Activated naive CD4-positive, alpha-beta T cell treated with anti-CD3 and anti-CD28 coated beads for 36 hours (primary cell): ENCODE measurements around the gene SOX5. TPM values are rescaled to one million over a fixed set of nuclear protein-coding genes. Genes with fewer than 3 reads are reported as not detected.
"Not testable (repeated sequence)": the region's sequence is repeated elsewhere in the genome, so short reads cannot be mapped to it uniquely, and the experiment has no call there.

Source experiments
- CTCF ChIA-PET: fragments of 350-600 bp; sonication (Branson Sonifier 250); formaldehyde crosslinking; loops from one replicate; lab custom pipeline; 2021; ENCODE audit warnings: antibody characterized with exemption; lab: Charles Lee
- DNase-seq: peaks from one replicate; pipeline ENCODE4 v3.0.0-alpha.2; 2020
- H3K27ac Mint-ChIP-seq: one replicate; pipeline ENCODE4 v1.8.0; 2021; ENCODE audit warnings: mild to moderate bottlenecking, mixed read lengths
- H3K27me3 Mint-ChIP-seq: one replicate; pipeline ENCODE4 v1.8.0; 2021; ENCODE audit warnings: low read depth, mixed read lengths
- H3K36me3 Mint-ChIP-seq: one replicate; pipeline ENCODE4 v1.8.0; 2021; ENCODE audit warnings: low read depth, mixed read lengths
- H3K4me1 Mint-ChIP-seq: one replicate; pipeline ENCODE4 v1.8.0; 2021; ENCODE audit warnings: low read depth, mixed read lengths
- H3K4me3 Mint-ChIP-seq: one replicate; pipeline ENCODE4 v1.8.0; 2021; ENCODE audit warnings: mild to moderate bottlenecking, moderate library complexity, mixed read lengths
- H3K9me3 Mint-ChIP-seq: one replicate; pipeline ENCODE4 v1.8.0; 2021; ENCODE audit warnings: mixed read lengths
- intact Hi-C: fragments of 100-400 bp; cut with micrococcal nuclease; formaldehyde crosslinking; loops from one replicate; pipeline ENCODE4 v1.15.1; 2023
- total RNA-seq, 2 experiments: library from RNA; stranded (reverse); gene quantifications; one replicate each; pipeline ENCODE4 v1.2.3, GENCODE V29; 2021

Gene SOX5
- total RNA-seq, 2 experiments from 2014 or later = 0.41 TPM; not detected in 1

DNA sequence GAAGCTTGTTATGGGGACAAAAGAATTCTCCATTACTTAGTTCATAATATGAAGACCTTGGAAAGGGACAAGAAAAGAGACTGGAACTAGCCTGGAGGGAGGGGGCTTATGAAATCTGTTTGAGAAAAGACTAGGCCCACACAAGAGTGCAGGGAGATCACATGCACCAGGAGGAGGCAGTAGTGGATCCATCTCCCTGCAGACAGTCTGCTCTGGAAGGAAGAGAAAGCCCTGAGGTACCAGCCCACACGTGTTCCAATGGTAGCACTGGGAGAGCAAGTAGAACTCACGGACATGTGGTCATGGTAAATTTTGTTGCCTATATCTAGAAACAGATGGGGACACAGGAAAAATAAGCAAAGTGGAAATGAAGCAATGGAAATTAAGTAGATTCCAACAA lies 445.4 kb downstream of the SOX5 start:
- H3K27me3 Mint-ChIP-seq = no peaks in the 10 kb centered on the region
- H3K36me3 Mint-ChIP-seq = no peaks in the 10 kb centered on the region
- H3K27ac Mint-ChIP-seq = no peak overlapping the region
- no peaks in the 10 kb centered on the region for H3K9me3 Mint-ChIP-seq
- no peak overlapping the region for H3K4me3 Mint-ChIP-seq
- no peak for DNase-seq
- CTCF ChIA-PET = no interaction called here
- H3K4me1 Mint-ChIP-seq = no peaks in the 10 kb centered on the region
- intact Hi-C loops = no loop called here

DNA sequence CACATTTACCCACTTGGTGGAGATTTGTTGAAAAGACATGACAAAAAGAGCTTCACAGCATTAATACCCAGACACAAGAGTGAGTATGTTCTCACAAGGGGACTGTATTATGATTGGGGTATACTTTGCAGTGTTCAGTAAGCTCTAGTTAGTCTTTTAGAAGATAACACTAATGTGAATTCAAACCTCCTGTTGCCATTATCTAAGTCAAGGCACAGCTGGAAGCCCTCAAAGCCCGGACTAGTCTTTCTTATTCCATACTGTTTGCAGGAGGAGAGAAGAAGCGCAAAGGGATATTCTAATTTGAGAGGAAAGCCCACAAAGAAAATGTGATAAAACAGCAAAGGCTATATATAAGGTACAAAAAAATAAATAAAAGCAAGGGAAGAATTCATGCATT lies 445.9 kb downstream of the SOX5 start:
- intact Hi-C loops = no loop called here

DNA sequence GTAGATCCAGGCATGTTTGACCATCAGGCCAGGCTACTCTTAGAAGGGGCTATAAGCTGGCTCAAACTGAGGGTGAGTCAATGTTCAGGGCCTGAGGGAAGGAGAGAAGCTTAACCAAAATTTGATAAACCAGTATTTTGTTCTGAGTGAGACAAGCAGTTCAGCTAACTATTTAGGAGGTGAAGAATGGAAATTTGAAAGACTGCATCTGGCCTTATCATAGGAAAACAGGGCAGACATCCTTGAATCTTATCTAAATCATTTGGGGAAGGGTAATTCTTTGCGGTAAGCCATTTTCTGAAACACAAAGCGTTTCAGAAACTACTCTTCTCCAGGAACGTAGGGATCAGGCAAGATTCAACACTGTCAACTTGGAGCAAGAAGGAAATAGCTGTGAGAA lies 447.2 kb downstream of the SOX5 start:
- CTCF ChIA-PET = no interaction called here
- Mint-ChIP-seq H3K27me3 (no peaks in the 10 kb centered on the region), H3K36me3 (no peaks in the 10 kb centered on the region), H3K4me3 (no peak overlapping the region), H3K4me1 (no peaks in the 10 kb centered on the region), H3K27ac (no peak overlapping the region), H3K9me3 (no peaks in the 10 kb centered on the region)
- no peak for DNase-seq
- intact Hi-C loops = no loop called here

More for the DNA sequence above, 445.9 kb downstream of the SOX5 start:
- H3K4me3 Mint-ChIP-seq = no peak overlapping the region
- CTCF ChIA-PET = interaction anchor here (0.7 kb wide), 1 partner anchor 920 kb away, joined by 3 read pairs; no protein-coding TSS in a partner anchor
- no peaks in the 10 kb centered on the region for H3K4me1 Mint-ChIP-seq
- no peaks in the 10 kb centered on the region for H3K9me3 Mint-ChIP-seq
- no peaks in the 10 kb centered on the region for H3K36me3 Mint-ChIP-seq
- no peak for DNase-seq
- no peak overlapping the region for H3K27ac Mint-ChIP-seq
- no peaks in the 10 kb centered on the region for H3K27me3 Mint-ChIP-seq

DNA sequence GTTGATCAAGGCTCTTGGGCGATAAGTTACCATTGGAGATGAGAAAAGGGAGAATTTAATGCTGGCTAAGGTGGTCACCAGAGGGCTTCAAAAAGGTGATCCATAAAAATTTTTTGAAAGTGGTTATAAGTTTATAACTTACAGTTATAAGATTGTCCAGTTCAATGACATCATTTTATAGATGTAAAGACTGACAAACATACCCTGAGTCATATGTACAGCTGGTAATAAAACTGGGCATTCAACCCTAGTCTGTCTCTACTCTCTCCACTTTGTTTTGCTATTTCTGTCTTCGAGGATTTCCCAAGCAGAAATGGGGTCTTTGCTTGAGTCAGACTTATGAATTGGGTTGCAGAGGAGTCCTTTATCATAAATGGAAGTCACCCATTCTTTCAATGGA lies 454.0 kb downstream of the SOX5 start:
- no peaks in the 10 kb centered on the region for H3K27me3 Mint-ChIP-seq
- H3K4me3 Mint-ChIP-seq = no peak overlapping the region
- intact Hi-C loops = no loop called here
- CTCF ChIA-PET = no interaction called here
- peaks cover 3% of the 10 kb centered on the region for H3K9me3 Mint-ChIP-seq
- H3K36me3 Mint-ChIP-seq = no peaks in the 10 kb centered on the region
- no peak overlapping the region for H3K27ac Mint-ChIP-seq
- no peak for DNase-seq
- no peaks in the 10 kb centered on the region for H3K4me1 Mint-ChIP-seq

GRCh38 chr12:23493672-23494071 lies 455.8 kb downstream of the SOX5 start:
- intact Hi-C loops = no loop called here
- no peak overlapping the region for H3K4me3 Mint-ChIP-seq
- H3K27ac Mint-ChIP-seq = no peak overlapping the region
- peaks cover 5% of the 10 kb centered on the region for H3K9me3 Mint-ChIP-seq
- no peak for DNase-seq
- H3K36me3 Mint-ChIP-seq = no peaks in the 10 kb centered on the region
- no peaks in the 10 kb centered on the region for H3K4me1 Mint-ChIP-seq
- CTCF ChIA-PET = no interaction called here
- no peaks in the 10 kb centered on the region for H3K27me3 Mint-ChIP-seq

DNA sequence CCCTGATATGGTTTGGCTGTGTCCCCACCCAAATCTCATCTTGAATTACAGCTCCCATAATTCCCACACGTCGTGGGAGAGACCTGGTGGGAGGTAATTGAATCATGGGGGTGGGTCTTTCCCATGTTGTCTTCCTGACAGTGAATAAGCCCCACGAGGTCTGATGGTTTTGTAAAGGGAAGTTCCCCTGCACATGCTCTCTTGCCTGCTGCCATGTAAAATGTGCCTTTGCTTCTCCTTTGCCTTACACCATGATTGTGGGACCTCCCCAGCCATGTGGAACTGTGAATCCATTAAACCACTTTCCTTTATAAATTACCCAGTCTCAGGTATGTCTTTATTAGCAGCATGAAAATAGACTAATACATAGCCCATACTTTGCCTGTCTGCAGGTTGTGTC lies 458.4 kb downstream of the SOX5 start:
- intact Hi-C loops, DNase-seq, H3K36me3 Mint-ChIP-seq, H3K9me3 Mint-ChIP-seq, CTCF ChIA-PET, H3K27me3 Mint-ChIP-seq, H3K27ac Mint-ChIP-seq, H3K4me3 Mint-ChIP-seq, H3K4me1 Mint-ChIP-seq: not testable (repeated sequence)

DNA sequence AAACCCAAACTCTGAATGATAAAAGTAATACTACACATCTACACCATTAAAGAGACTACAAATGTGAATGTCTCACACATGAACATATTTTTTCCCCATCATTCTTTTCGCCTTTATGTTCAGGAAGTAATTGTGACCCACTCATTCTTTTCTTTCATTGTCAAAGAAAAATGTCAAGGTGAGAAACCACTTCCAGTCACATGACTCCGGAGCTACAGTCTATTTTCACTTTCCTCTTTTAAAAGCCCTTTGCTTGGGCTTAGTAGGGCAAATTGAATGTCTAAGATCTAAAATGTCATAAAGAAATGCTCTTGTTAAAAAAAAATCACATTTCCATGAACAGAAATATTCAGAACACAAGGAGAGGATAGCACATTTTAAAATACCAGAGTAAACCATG lies 461.3 kb downstream of the SOX5 start:
- Mint-ChIP-seq H3K4me3 (no peak overlapping the region), H3K27ac (no peak overlapping the region), H3K4me1 (no peaks in the 10 kb centered on the region), H3K9me3 (peaks cover 11% of the 10 kb centered on the region), H3K27me3 (no peaks in the 10 kb centered on the region), H3K36me3 (no peaks in the 10 kb centered on the region)
- CTCF ChIA-PET = no interaction called here
- DNase-seq = no peak
- intact Hi-C loops = no loop called here

DNA sequence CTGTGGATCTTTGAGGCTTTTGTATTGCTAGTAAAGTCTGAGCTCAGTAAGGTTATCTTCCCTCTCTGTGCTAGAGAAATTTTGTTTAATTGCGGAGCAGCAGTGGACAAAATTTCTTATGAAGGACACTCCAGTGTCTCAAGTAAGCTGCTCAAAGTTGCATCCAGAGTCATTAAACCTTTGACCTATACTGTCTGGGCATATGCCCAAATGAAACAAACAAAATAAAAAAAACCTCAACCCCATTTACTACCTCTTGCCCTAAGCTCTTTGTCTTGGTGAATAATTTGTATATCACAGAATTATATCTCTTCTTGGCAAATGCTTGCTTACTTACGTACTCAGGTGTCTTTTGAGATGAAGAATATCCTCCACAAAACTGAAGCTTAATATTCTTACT lies 465.2 kb downstream of the SOX5 start:
- intact Hi-C loops = no loop called here
- H3K9me3 Mint-ChIP-seq = peaks cover 15% of the 10 kb centered on the region
- H3K27ac Mint-ChIP-seq = no peak overlapping the region
- H3K27me3 Mint-ChIP-seq = no peaks in the 10 kb centered on the region
- no peak for DNase-seq
- H3K4me3 Mint-ChIP-seq = no peak overlapping the region
- no peaks in the 10 kb centered on the region for H3K4me1 Mint-ChIP-seq
- CTCF ChIA-PET = no interaction called here
- no peaks in the 10 kb centered on the region for H3K36me3 Mint-ChIP-seq

- Mint-ChIP-seq H3K27me3 (no peaks in the 10 kb centered on the region), H3K4me1 (no peaks in the 10 kb centered on the region), H3K27ac (no peak overlapping the region), H3K9me3 (peaks cover 16% of the 10 kb centered on the region), H3K4me3 (no peak overlapping the region), H3K36me3 (no peaks in the 10 kb centered on the region)
- DNase-seq = no peak
- intact Hi-C loops = no loop called here
- CTCF ChIA-PET = no interaction called here
These were observed 466.9 kb downstream of the SOX5 start for GRCh38 chr12:23482571-23482970.
